NT2/D1 (cell line): ENCODE measurements around the gene TOM1L2.

Source experiments
- SUZ12 ChIP-seq: IDR thresholded peaks from 2 replicates; pipeline ENCODE4 v1.6.1; 2011; ENCODE audit not compliant: insufficient read length, insufficient read depth; ENCODE audit errors: extremely low read depth
- YY1 ChIP-seq: IDR thresholded peaks from 2 replicates; pipeline ENCODE4 v1.6.1; 2011; ENCODE audit not compliant: insufficient read length, insufficient read depth
- ZNF274 ChIP-seq: IDR thresholded peaks from 2 replicates; pipeline ENCODE4 v1.6.1; 2011; ENCODE audit warnings: mild to moderate bottlenecking, low read depth, low read length

DNA sequence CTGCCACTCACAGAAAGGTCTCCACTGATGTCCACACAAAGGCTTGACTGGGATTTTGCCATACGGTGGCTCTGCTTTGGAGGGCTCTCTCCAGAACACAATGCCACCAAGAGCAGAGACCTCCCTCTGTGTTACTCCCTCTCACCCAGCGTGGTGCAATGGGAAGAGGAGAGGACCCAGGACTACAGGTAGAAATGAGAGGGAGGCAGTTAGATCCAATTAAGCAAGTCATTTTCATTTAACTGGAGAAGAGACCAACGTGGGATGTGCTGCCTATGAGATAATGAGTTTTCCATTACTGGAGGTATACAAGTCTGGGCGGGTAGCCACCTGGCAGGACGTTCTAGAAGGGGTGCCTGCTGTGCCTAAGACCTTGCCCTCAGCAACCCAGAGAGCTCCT is 34.2 kb downstream of the TOM1L2 start:
- TF ChIP-seq YY1: no peak
- no peak for TF ChIP-seq SUZ12
- no peak for TF ChIP-seq ZNF274
